Chondrocyte (in vitro differentiated cells): ENCODE measurements around the gene ACTL6A. TPM values are rescaled to one million over a fixed set of nuclear protein-coding genes. Genes with fewer than 3 reads are reported as not detected.

Experiments used
- DNase-seq: peaks from one replicate; pipeline ENCODE4 v3.0.0; 2021; ENCODE audit warnings: mixed read lengths, low spot score
- H3K27ac Mint-ChIP-seq: one replicate; pipeline ENCODE4 v1.8.0; 2021; ENCODE audit warnings: mild to moderate bottlenecking, moderate library complexity, mixed read lengths; ENCODE audit not compliant: unreplicated experiment
- H3K27me3 Mint-ChIP-seq: 2 replicates; pipeline ENCODE4 v1.8.0; 2021; ENCODE audit warnings: low read depth, mixed read lengths
- H3K36me3 Mint-ChIP-seq: 2 replicates; pipeline ENCODE4 v1.8.0; 2021; ENCODE audit warnings: low read depth, mixed read lengths
- H3K4me1 Mint-ChIP-seq: 2 replicates; pipeline ENCODE4 v1.8.0; 2021; ENCODE audit warnings: low read depth, mild to moderate bottlenecking, mixed read lengths
- H3K4me3 Mint-ChIP-seq: one replicate; pipeline ENCODE4 v1.8.0; 2021; ENCODE audit warnings: mild to moderate bottlenecking, moderate library complexity, mixed read lengths; ENCODE audit not compliant: unreplicated experiment
- H3K9me3 Mint-ChIP-seq: 2 replicates; pipeline ENCODE4 v1.8.0; 2021; ENCODE audit warnings: low read depth, mixed read lengths
- total RNA-seq: library from RNA; stranded (reverse); gene quantifications from 3 replicates; pipeline ENCODE4 v1.2.1, GENCODE V29; 2021
- TF ChIP-seq, protein P1 (sequence below): fragments of 200-600 bp; sonication (generic); IDR thresholded peaks from 2 replicates; pipeline ENCODE4 v1.5.0; 2021; ENCODE audit warnings: antibody characterized with exemption, mild to moderate bottlenecking, moderate library complexity

ACTL6A gene
- total RNA-seq, 1 donor from 2014 or later: 37.4 TPM

DNA sequence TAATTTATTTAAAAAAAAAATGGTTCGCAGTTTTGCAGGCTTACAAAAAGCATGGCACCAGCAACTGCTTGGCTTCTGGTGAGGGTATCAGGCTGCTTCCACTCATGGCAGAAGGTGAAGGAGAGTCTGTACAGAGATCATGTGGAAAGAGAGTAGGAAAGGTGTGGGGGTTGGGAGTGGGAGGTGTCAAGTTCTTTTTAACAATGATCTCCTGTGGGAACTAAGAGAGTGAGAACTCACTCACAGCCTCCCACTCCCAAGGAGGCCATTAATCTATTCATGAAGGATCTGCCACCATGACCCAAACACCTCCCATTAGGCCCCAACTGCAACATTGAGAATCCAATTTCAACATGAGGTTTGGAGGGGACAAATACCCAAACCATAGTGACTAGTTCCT lies 21.1 kb upstream of the ACTL6A start:
- DNase-seq: no peak
- Mint-ChIP-seq H3K27me3 (no peaks in the 10 kb centered on the region), H3K27ac (no peak overlapping the region), H3K4me3 (no peak overlapping the region), H3K9me3 (no peaks in the 10 kb centered on the region), H3K4me1 (peaks cover 3% of the 10 kb centered on the region), H3K36me3 (no peaks in the 10 kb centered on the region)
- TF ChIP-seq, protein P1, sequence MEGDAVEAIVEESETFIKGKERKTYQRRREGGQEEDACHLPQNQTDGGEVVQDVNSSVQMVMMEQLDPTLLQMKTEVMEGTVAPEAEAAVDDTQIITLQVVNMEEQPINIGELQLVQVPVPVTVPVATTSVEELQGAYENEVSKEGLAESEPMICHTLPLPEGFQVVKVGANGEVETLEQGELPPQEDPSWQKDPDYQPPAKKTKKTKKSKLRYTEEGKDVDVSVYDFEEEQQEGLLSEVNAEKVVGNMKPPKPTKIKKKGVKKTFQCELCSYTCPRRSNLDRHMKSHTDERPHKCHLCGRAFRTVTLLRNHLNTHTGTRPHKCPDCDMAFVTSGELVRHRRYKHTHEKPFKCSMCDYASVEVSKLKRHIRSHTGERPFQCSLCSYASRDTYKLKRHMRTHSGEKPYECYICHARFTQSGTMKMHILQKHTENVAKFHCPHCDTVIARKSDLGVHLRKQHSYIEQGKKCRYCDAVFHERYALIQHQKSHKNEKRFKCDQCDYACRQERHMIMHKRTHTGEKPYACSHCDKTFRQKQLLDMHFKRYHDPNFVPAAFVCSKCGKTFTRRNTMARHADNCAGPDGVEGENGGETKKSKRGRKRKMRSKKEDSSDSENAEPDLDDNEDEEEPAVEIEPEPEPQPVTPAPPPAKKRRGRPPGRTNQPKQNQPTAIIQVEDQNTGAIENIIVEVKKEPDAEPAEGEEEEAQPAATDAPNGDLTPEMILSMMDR: no peak

DNA sequence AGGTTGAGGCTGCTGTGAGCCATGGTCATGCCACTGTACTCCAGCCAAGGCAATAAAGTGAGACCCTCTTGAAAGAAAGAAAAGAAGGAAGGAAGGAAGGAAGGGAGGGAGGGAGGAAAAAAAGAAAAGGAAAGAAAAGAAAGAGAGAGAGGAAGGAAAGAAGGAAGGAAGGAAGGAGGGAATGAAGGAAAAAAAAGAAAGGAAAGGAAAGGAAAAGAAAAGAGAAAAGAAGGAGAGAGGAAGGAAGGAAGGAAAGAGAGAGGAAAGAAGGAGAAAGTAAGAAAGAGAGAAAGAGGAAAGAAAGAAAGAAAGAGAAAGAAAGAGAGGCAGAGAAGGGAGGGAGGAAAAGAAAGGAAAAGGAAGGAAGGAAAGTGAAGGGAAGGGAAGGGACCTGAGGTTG lies 20.4 kb upstream of the ACTL6A start:
- no peak overlapping the region for H3K4me3 Mint-ChIP-seq
- H3K9me3 Mint-ChIP-seq: no peaks in the 10 kb centered on the region
- H3K27ac Mint-ChIP-seq: no peak overlapping the region
- no peaks in the 10 kb centered on the region for H3K27me3 Mint-ChIP-seq
- H3K36me3 Mint-ChIP-seq: no peaks in the 10 kb centered on the region
- H3K4me1 Mint-ChIP-seq: peaks cover 3% of the 10 kb centered on the region
- TF ChIP-seq, protein P1: no peak
- DNase-seq: no peak

- Mint-ChIP-seq H3K36me3 (no peaks in the 10 kb centered on the region), H3K27ac (peak overlapping the region; percentile 85), H3K4me1 (peaks cover 3% of the 10 kb centered on the region), H3K27me3 (no peaks in the 10 kb centered on the region), H3K4me3 (no peak overlapping the region), H3K9me3 (no peaks in the 10 kb centered on the region)
- TF ChIP-seq, protein P1: no peak
- no peak for DNase-seq
Measured at GRCh38 chr3:179544981-179545645, 17.6 kb upstream of the ACTL6A start.

- H3K27me3 Mint-ChIP-seq: no peaks in the 10 kb centered on the region
- no peak overlapping the region for H3K27ac Mint-ChIP-seq
- no peak for DNase-seq
- TF ChIP-seq, protein P1: no peak
- peaks cover 4% of the 10 kb centered on the region for H3K9me3 Mint-ChIP-seq
- no peak overlapping the region for H3K4me3 Mint-ChIP-seq
- H3K4me1 Mint-ChIP-seq: peaks cover 3% of the 10 kb centered on the region
- no peaks in the 10 kb centered on the region for H3K36me3 Mint-ChIP-seq
Measured at GRCh38 chr3:179546814-179547241, 15.9 kb upstream of the ACTL6A start.

DNA sequence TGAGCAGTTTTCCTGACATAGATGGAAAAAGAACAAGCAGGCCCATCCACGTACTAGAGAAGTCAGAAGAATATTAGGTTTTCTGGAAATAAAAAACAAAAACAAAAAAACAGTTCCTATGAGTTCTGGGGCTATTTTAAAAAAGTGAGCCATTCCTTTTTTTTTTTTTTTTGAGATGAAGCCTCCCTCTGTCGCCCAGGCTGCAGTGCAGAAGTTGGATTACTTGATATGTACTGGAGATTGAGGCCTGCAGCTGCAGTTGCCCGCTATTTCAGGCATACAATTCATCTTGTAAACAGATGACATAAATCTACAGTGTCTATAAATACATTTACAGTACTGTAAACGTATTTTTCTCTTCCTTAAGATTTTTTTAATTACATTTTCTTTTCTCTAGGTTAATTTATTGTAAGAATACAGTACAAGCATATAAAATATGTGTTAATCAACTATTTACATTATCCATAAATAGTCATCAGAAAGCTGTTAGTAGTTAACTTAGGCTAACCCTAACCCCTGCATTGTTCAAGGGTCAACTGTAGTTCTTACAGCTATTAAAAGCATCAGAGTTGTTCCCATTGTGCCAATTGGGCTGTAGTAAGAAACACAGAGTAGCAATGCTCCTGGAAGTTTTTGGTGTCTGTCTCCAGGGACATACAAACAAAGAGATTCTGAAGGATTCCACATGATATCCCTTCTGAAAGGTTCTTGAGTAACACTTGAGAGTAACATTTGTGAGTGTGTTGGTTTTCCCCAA lies 11.2 kb upstream of the ACTL6A start:
- no peak for DNase-seq
- no peaks in the 10 kb centered on the region for H3K4me1 Mint-ChIP-seq
- no peak overlapping the region for H3K27ac Mint-ChIP-seq
- no peaks in the 10 kb centered on the region for H3K27me3 Mint-ChIP-seq
- TF ChIP-seq, protein P1: no peak
- H3K4me3 Mint-ChIP-seq: no peak overlapping the region
- peaks cover 4% of the 10 kb centered on the region for H3K9me3 Mint-ChIP-seq
- H3K36me3 Mint-ChIP-seq: no peaks in the 10 kb centered on the region
